IMR-90 (cell line): ENCODE results near the gene NIPAL3. TPM values are rescaled to one million over a fixed set of nuclear protein-coding genes. Genes with fewer than 3 reads are reported as not detected.

Experiments used
- ATAC-seq: fragments of 200-7000 bp; cut with Tn5 transposase; 2 replicates; pipeline ENCODE4 v1.9.1; 2020; ENCODE audit warnings: low read depth, mild to moderate bottlenecking, moderate library complexity
- BruUV-seq: library from RNA; stranded (reverse); fragments of 400-500 nt; replicated peaks from 2 replicates; lab custom pipeline; 2021; lab: Mats Ljungman, UMichigan
- CTCF ChIA-PET: fragments of 300-600 bp; formaldehyde crosslinking; extraction: SDS; loops from one replicate; lab custom pipeline; 2021; ENCODE audit warnings: antibody characterized with exemption; lab: Yijun Ruan, JAX
- POLR2A ChIA-PET: fragments of 300-600 bp; sonication (Branson Sonifier 250); formaldehyde crosslinking; loops from one replicate; lab custom pipeline; 2022; ENCODE audit warnings: antibody characterized with exemption; ENCODE audit not compliant: unreplicated experiment; lab: Charles Lee
- DNase-seq: peaks from one replicate; pipeline ENCODE4 v3.0.0; 2013
- H2AFZ ChIP-seq: replicated peaks from 2 replicates; pipeline ENCODE3; 2013; ENCODE audit warnings: low read length, mild to moderate bottlenecking; ENCODE audit not compliant: poor library complexity
- H2AK5ac ChIP-seq: 2 replicates; pipeline ENCODE4 v1.6.1; 2013; ENCODE audit warnings: low read depth, low read length, inconsistent platforms
- H2AK9ac ChIP-seq: replicated peaks from 2 replicates; pipeline ENCODE3; 2013; ENCODE audit warnings: mild to moderate bottlenecking, low read depth, low read length, moderate library complexity; ENCODE audit not compliant: poor library complexity
- H2BK120ac ChIP-seq: 2 replicates; pipeline ENCODE4 v1.6.1; 2013; ENCODE audit warnings: low read depth, low read length, inconsistent platforms
- H2BK15ac ChIP-seq: 3 replicates; pipeline ENCODE4 v1.6.1; 2013; ENCODE audit warnings: low read depth, low read length, inconsistent platforms
- H2BK20ac ChIP-seq: 2 replicates; pipeline ENCODE4 v1.6.1; 2013; ENCODE audit warnings: low read depth, mild to moderate bottlenecking, inconsistent platforms, low read length, moderate library complexity
- H2BK5ac ChIP-seq: 2 replicates; pipeline ENCODE4 v1.6.1; 2013; ENCODE audit warnings: mild to moderate bottlenecking, low read depth, low read length, inconsistent platforms; ENCODE audit not compliant: poor library complexity, severe bottlenecking
- H3K14ac ChIP-seq: replicated peaks from 2 replicates; pipeline ENCODE4 v1.6.1; 2013; ENCODE audit warnings: low read depth, low read length, inconsistent platforms
- H3K18ac ChIP-seq: 2 replicates; pipeline ENCODE4 v1.6.1; 2013; ENCODE audit warnings: low read depth, low read length, control low read depth
- H3K23ac ChIP-seq: 2 replicates; pipeline ENCODE4 v1.6.1; 2013; ENCODE audit warnings: low read depth, low read length, inconsistent platforms
- H3K27ac ChIP-seq: 2 replicates; pipeline ENCODE4 v1.5.1; 2013; ENCODE audit warnings: mild to moderate bottlenecking, control low read depth, low read length; ENCODE audit not compliant: insufficient read depth
- H3K27me3 ChIP-seq: 2 replicates; pipeline ENCODE4 v1.6.1; 2013; ENCODE audit warnings: low read length; ENCODE audit not compliant: control insufficient read depth, insufficient read depth
- H3K36me3 ChIP-seq: 2 replicates; pipeline ENCODE4 v1.6.1; 2013; ENCODE audit warnings: low read length, mixed read lengths; ENCODE audit not compliant: control insufficient read depth, insufficient read depth
- H3K4ac ChIP-seq: 2 replicates; pipeline ENCODE4 v1.6.1; 2013; ENCODE audit warnings: low read depth, low read length, inconsistent platforms
- H3K4me1 ChIP-seq: 2 replicates; pipeline ENCODE4 v1.6.1; 2013; ENCODE audit warnings: low read length, mixed read lengths; ENCODE audit not compliant: control insufficient read depth, insufficient read depth
- H3K4me2 ChIP-seq: 2 replicates; pipeline ENCODE4 v1.6.1; 2013; ENCODE audit warnings: low read depth, mild to moderate bottlenecking, control low read depth, low read length, moderate library complexity
- H3K4me3 ChIP-seq: 2 replicates; pipeline ENCODE4 v1.5.1; 2013; ENCODE audit warnings: low read depth, mild to moderate bottlenecking, control low read depth, low read length, moderate library complexity; ENCODE audit not compliant: insufficient read depth
- H3K56ac ChIP-seq: 2 replicates; pipeline ENCODE4 v1.6.1; 2013; ENCODE audit warnings: low read length, inconsistent platforms; ENCODE audit not compliant: insufficient read depth; ENCODE audit errors: extremely low read depth
- H3K79me1 ChIP-seq, 2 experiments: 2 replicates each; pipeline ENCODE4 v1.6.1; 2013; ENCODE audit warnings: low read length in 2 of 2, inconsistent platforms in 1 of 2, low read depth in 1 of 2
- H3K9ac ChIP-seq: 2 replicates; pipeline ENCODE4 v1.6.1; 2013; ENCODE audit warnings: low read depth, low read length, control low read depth
- H3K9me1 ChIP-seq: 2 replicates; pipeline ENCODE4 v1.6.1; 2013; ENCODE audit warnings: low read length, inconsistent platforms; ENCODE audit not compliant: insufficient read depth
- H3K9me3 ChIP-seq: 2 replicates; pipeline ENCODE4 v1.6.1; 2013; ENCODE audit warnings: low read length; ENCODE audit not compliant: control insufficient read depth, insufficient read depth
- H4K20me1 ChIP-seq: 2 replicates; pipeline ENCODE4 v1.6.1; 2013; ENCODE audit warnings: low read length, inconsistent platforms; ENCODE audit not compliant: insufficient read depth
- H4K5ac ChIP-seq: 2 replicates; pipeline ENCODE4 v1.6.1; 2013; ENCODE audit warnings: mild to moderate bottlenecking, low read depth, low read length, control low read depth
- H4K8ac ChIP-seq, 2 experiments: 2 replicates each; pipeline ENCODE4 v1.6.1; 2013; ENCODE audit warnings: low read depth in 2 of 2, low read length in 2 of 2, control low read depth in 1 of 2, inconsistent platforms in 1 of 2
- H4K91ac ChIP-seq: 2 replicates; pipeline ENCODE4 v1.6.1; 2013; ENCODE audit warnings: low read depth, low read length, inconsistent platforms; ENCODE audit not compliant: insufficient read depth
- BHLHE40 ChIP-seq: fragments of 150-350 bp; IDR thresholded peaks from 2 replicates; pipeline ENCODE4 v1.6.1; 2016; ENCODE audit warnings: mild to moderate bottlenecking, low read depth, low read length
- ELK1 ChIP-seq: fragments of 150-350 bp; IDR thresholded peaks from 2 replicates; pipeline ENCODE4 v1.6.1; 2016; ENCODE audit warnings: low read depth, mild to moderate bottlenecking, low read length, moderate library complexity, borderline replicate concordance
- MXI1 ChIP-seq: IDR thresholded peaks from 2 replicates; pipeline ENCODE4 v1.6.1; 2012; ENCODE audit warnings: low read depth, mild to moderate bottlenecking, low read length, moderate library complexity, borderline replicate concordance
- POLR2A ChIP-seq: IDR thresholded peaks from 2 replicates; pipeline ENCODE4 v1.6.1; 2012; ENCODE audit warnings: mild to moderate bottlenecking, low read depth, low read length
- WGBS, 2 experiments: methylation state at CpG; one replicate each; pipeline versions ENCODE4 v1.1.5 to v1.1.7; 2013; ENCODE audit warnings: missing lambda C conversion rate in 2 of 2; ENCODE audit not compliant: insufficient read length in 1 of 2; ENCODE audit errors: extremely low coverage in 2 of 2; 5-methylcytosine and 5-hydroxymethylcytosine counted together
- dilution Hi-C: fragments of 300-500 bp; cut with HindIII; formaldehyde crosslinking; loops from one replicate; pipeline ENCODE4 v1.14.3; 2018; ENCODE audit warnings: low sequenced_read_pairs; ENCODE audit not compliant: unreplicated experiment
- in situ Hi-C: fragments of 300-500 bp; cut with MboI; formaldehyde crosslinking; loops from 3 replicates; pipeline ENCODE4 v1.14.3; 2019; ENCODE audit warnings: low sequenced_read_pairs, inconsistent platforms, mixed read lengths
- intact Hi-C: fragments of 100-400 bp; cut with micrococcal nuclease; formaldehyde crosslinking; loops from 2 replicates; pipeline ENCODE4 v1.10.0; 2022
- polyA plus RNA-seq, 3 experiments: library from polyadenylated mRNA; depleted of rRNA; stranded (reverse); fragments of >200 nt; gene quantifications; 2 replicates each; pipeline ENCODE4 v1.2.3, GENCODE V29; 2012; ENCODE audit warnings: low replicate concordance in 1 of 3
- total RNA-seq: library from RNA; depleted of rRNA; stranded (reverse); fragments of >200 nt; gene quantifications from 2 replicates; pipeline ENCODE4 v1.2.3, GENCODE V29; 2012

NIPAL3 gene
- total and polyA plus RNA-seq, 2 of the 4 experiments (the other 2 are of a cell fraction) = 55.0 to 123 TPM

DNA sequence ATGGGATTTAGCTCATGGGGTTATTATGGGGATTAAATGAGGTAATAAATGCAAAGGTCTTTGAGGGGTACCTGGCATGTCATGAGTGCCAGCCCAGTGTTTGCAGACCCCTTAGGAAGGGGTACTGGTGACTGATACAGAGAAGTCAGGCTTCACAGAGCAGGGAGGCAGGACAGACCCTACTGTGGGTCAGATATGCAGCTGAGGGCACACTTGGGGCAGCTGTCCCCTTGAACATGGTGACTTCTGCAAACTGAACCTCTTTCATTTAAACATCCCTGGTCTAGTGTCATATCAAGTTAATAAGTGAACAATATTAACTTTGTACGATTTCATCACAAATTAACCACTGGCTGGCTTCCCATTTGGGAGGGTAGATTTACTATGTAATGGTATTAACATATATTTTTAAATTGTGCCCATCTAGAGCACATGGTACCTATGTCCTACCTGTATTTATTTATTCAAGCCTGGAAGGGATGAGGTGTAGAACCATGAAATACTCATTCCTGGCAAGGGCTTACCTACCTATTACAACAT lies 27.9 kb upstream of the NIPAL3 start:
- DNase-seq (no peak), ATAC-seq (no peak)
- no peak overlapping the region for H2BK5ac ChIP-seq
- no peak overlapping the region for H4K91ac ChIP-seq
- no CpG with 5 or more reads among the region's 1 CpG for WGBS, 2 experiments
- in situ Hi-C loops = no loop called here
- peaks cover 14% of the 10 kb centered on the region for H3K4me1 ChIP-seq
- H3K56ac ChIP-seq = no peak overlapping the region
- H3K9me3 ChIP-seq = no peaks in the 10 kb centered on the region
- no peak overlapping the region for H4K8ac ChIP-seq
- H3K4me3 ChIP-seq = no peak overlapping the region
- dilution Hi-C loops = no loop called here
- BruUV-seq = no TSS peak
- ChIA-PET POLR2A (no interaction called here), CTCF (interaction anchor here (4.6 kb wide), 1 partner anchor 186 kb away, joined by 18 read pairs; no protein-coding TSS in a partner anchor)
- peaks cover 0 to 21% of the 10 kb centered on the region in 2 experiments; a peak in 1 of 4 replicates for H3K79me1 ChIP-seq
- intact Hi-C loops = loop anchor here (10.0 kb wide), 1 partner anchor 93 kb away; no protein-coding TSS in a partner anchor
- peaks cover 4% of the 10 kb centered on the region; the same call in 1 of the 2 replicates for H4K20me1 ChIP-seq
- H3K4me2 ChIP-seq = no peak overlapping the region
- H2BK20ac ChIP-seq = no peak overlapping the region
- H2BK120ac ChIP-seq = no peak overlapping the region
- H3K27ac ChIP-seq = no peak overlapping the region
- TF ChIP-seq POLR2A = no peak
- TF ChIP-seq MXI1 = no peak
- TF ChIP-seq ELK1 = no peak
- TF ChIP-seq BHLHE40 = no peak
- no peak overlapping the region for H3K9ac ChIP-seq
- no peak overlapping the region for H2AK5ac ChIP-seq
- H3K18ac ChIP-seq = no peak overlapping the region
- H2AK9ac ChIP-seq = no peak overlapping the region
- H3K9me1 ChIP-seq = peaks cover 19% of the 10 kb centered on the region
- H3K23ac ChIP-seq = no peak overlapping the region
- no peak overlapping the region for H2BK15ac ChIP-seq
- no peak overlapping the region for H2AFZ ChIP-seq
- H3K36me3 ChIP-seq = no peaks in the 10 kb centered on the region
- no peak overlapping the region for H3K4ac ChIP-seq
- H4K5ac ChIP-seq = no peak overlapping the region
- no peaks in the 10 kb centered on the region for H3K27me3 ChIP-seq
- H3K14ac ChIP-seq = no peak overlapping the region
